Activated T-cell treated with anti-CD3 and anti-CD28 coated beads, Interleukin-2, amount 50 U/mL, for 4 hours (primary cell): Measurements from ENCODE around the gene LMX1A. TPM values are rescaled to one million over a fixed set of nuclear protein-coding genes. Genes with fewer than 3 reads are reported as not detected.

ENCODE experiments used
- ATAC-seq, 2 donors: fragments of 200-7000 bp; cut with Tn5 transposase; one replicate each; pipeline ENCODE4 v1.10.0; 2021
- DNase-seq: peaks from one replicate; pipeline ENCODE4 v3.0.0-alpha.2; 2020
- H3K27me3 Mint-ChIP-seq: one replicate; pipeline ENCODE4 v1.8.0; 2021; ENCODE audit warnings: low read depth, mixed read lengths
- H3K36me3 Mint-ChIP-seq: one replicate; pipeline ENCODE4 v1.8.0; 2022; ENCODE audit warnings: mixed read lengths; ENCODE audit not compliant: insufficient read depth
- H3K4me1 Mint-ChIP-seq: one replicate; pipeline ENCODE4 v1.8.0; 2021; ENCODE audit warnings: low read depth, mixed read lengths
- H3K4me3 Mint-ChIP-seq: one replicate; pipeline ENCODE4 v1.8.0; 2021; ENCODE audit warnings: mild to moderate bottlenecking, moderate library complexity, mixed read lengths
- H3K9me3 Mint-ChIP-seq: one replicate; pipeline ENCODE4 v1.8.0; 2021; ENCODE audit warnings: mixed read lengths
- total RNA-seq, 3 donors: library from RNA; stranded (reverse); gene quantifications; one replicate each; pipeline ENCODE4 v1.2.1, GENCODE V29; 2021

LMX1A gene
- total RNA-seq, 3 donors from 2014 or later, result not detected

DNA sequence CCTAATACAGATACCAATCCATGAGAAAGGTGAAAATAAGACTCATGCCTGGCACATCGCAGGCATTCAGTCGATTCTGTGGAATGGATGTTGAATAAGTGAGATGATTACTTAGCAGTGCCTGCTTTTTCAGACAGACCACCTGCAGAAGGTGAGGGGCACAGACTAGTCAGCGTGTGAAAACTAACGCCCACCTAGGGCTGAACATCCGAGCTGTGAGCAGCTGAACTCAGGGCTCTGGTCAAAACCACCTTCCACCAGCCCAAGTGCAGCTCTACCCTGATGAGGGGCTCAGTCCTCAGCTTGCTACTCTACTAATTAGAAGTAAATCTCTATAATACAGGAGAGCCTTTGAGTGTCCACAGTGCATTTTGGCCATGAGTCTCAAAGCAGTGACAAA lies 32.5 kb downstream of the LMX1A start:
- DNase-seq, result no peak
- H3K36me3 Mint-ChIP-seq, result no peaks in the 10 kb centered on the region
- peaks cover 5% of the 10 kb centered on the region for H3K9me3 Mint-ChIP-seq
- no peak overlapping the region for H3K4me3 Mint-ChIP-seq
- no peak for ATAC-seq
- peaks cover 24% of the 10 kb centered on the region for H3K27me3 Mint-ChIP-seq
- no peaks in the 10 kb centered on the region for H3K4me1 Mint-ChIP-seq

DNA sequence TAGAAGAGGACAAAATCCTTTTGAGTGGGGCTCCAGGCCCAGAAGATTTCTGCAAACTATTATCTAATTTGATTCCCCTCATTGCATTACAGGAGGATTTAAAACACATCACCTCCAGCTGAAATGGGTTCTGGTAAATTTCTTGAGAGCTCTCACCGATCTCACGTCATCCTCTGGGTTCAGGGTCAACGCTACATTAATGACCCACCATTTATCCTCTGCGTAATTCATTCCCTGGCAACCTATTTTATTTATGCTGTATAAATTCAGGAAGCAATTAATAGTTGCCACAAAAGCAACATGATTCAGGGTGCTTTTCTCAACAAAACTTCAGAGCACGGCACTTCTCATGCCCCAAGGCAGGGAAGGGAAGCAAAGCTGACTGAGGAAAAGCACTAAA lies 38.9 kb downstream of the LMX1A start:
- H3K27me3 Mint-ChIP-seq, result peaks cover 25% of the 10 kb centered on the region
- no peaks in the 10 kb centered on the region for H3K4me1 Mint-ChIP-seq
- H3K4me3 Mint-ChIP-seq, result no peak overlapping the region
- ATAC-seq (no peak), DNase-seq (no peak)
- H3K36me3 Mint-ChIP-seq, result no peaks in the 10 kb centered on the region
- peaks cover 5% of the 10 kb centered on the region for H3K9me3 Mint-ChIP-seq

DNA sequence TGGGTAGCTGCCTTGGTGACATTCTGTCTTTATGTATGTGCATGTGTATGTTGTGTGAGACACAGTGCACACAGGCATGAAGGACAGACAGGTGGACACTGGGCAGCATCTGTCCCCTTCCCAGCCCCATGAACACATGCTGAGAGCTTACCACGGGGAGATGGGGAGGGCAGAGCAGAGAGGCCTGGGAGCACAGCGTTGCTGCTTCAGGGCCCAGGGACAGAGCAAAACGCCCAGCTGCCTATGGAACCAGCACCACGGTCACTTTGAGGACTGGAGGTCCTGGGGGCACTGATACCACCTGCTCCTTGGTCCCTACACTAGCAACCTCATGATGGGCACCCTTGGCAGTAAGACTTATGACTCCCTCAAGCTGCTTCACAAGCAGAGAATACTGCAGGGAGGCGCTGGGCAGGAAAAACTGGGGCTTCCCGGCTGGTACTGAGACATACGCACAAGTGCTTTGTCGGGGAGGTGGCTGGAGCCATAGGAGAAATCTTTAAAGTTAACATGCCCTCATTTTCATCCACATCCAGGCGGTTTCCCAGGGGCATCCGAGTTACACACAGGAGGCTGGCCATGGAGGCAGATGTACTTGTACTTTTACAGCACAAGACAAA lies 40.3 kb downstream of the LMX1A start:
- Mint-ChIP-seq H3K36me3 (no peaks in the 10 kb centered on the region), H3K4me1 (no peaks in the 10 kb centered on the region), H3K27me3 (peaks cover 25% of the 10 kb centered on the region), H3K4me3 (no peak overlapping the region), H3K9me3 (no peaks in the 10 kb centered on the region)
- no peak for DNase-seq
- no peak for ATAC-seq

DNA sequence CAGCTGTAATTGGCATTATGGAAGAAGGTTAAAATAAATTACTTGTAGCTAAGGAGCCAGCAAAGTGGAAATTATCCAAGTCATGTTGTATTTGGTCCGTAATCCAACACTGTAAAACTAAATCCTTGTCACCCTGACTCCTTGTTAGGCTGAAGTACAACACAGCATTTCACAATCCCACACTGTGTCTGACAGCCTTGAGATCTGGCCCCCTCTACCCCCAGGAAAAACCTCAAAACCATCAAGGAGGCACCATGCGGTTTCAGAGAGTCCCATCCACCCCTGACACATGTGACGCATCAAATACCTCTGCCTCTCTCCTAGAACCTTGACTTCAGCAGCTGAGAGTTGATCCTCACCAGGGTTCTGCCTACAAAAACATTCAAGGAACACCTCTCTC lies 41.0 kb downstream of the LMX1A start:
- no peak for DNase-seq
- Mint-ChIP-seq H3K9me3 (no peaks in the 10 kb centered on the region), H3K4me1 (no peaks in the 10 kb centered on the region), H3K36me3 (no peaks in the 10 kb centered on the region), H3K4me3 (no peak overlapping the region), H3K27me3 (peaks cover 24% of the 10 kb centered on the region)
- ATAC-seq, result no peak

DNA sequence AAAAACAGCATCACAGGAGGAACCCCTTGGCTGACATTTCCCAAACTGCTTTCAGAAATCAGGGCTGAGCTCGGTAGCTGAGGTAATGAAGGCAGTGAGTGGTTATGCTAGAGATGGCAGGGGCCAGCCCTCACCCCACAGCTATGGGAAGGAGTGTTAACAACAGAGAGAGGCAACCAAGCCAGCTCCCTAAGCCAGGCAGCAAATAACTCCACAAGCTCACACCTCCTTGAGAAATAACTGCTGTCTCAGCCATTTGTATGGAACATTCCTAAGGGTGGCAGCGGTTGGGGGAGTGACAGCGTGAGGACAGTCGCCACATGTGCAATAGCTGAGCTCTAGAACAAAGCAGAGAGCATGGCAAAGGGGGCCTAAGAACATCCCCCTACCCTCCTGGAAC lies 42.6 kb downstream of the LMX1A start:
- H3K9me3 Mint-ChIP-seq, result no peaks in the 10 kb centered on the region
- ATAC-seq (no peak), DNase-seq (no peak)
- no peaks in the 10 kb centered on the region for H3K4me1 Mint-ChIP-seq
- H3K4me3 Mint-ChIP-seq, result no peak overlapping the region
- peaks cover 29% of the 10 kb centered on the region for H3K27me3 Mint-ChIP-seq
- H3K36me3 Mint-ChIP-seq, result no peaks in the 10 kb centered on the region

DNA sequence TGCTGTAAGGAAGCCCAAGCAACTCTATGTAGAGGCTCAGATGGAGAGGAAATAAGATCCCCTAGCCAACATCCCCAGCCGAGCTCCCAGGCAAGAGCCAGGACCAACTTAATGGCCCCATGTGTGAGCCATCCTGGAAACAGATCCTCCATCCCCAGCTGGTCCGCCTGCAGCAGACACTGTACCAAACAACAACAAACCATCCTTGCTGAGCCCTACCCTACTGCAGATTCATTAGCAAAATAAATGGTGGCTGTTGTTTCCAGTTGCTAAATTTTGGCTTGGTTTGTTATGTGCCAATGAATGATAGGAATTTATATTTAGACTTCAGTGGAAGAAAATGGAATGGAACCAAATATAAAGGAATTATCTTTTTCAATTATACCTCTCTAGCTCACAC lies 43.9 kb downstream of the LMX1A start:
- no peaks in the 10 kb centered on the region for H3K9me3 Mint-ChIP-seq
- ATAC-seq, result no peak
- peaks cover 21% of the 10 kb centered on the region for H3K27me3 Mint-ChIP-seq
- DNase-seq, result no peak
- no peaks in the 10 kb centered on the region for H3K4me1 Mint-ChIP-seq
- no peak overlapping the region for H3K4me3 Mint-ChIP-seq
- no peaks in the 10 kb centered on the region for H3K36me3 Mint-ChIP-seq

DNA sequence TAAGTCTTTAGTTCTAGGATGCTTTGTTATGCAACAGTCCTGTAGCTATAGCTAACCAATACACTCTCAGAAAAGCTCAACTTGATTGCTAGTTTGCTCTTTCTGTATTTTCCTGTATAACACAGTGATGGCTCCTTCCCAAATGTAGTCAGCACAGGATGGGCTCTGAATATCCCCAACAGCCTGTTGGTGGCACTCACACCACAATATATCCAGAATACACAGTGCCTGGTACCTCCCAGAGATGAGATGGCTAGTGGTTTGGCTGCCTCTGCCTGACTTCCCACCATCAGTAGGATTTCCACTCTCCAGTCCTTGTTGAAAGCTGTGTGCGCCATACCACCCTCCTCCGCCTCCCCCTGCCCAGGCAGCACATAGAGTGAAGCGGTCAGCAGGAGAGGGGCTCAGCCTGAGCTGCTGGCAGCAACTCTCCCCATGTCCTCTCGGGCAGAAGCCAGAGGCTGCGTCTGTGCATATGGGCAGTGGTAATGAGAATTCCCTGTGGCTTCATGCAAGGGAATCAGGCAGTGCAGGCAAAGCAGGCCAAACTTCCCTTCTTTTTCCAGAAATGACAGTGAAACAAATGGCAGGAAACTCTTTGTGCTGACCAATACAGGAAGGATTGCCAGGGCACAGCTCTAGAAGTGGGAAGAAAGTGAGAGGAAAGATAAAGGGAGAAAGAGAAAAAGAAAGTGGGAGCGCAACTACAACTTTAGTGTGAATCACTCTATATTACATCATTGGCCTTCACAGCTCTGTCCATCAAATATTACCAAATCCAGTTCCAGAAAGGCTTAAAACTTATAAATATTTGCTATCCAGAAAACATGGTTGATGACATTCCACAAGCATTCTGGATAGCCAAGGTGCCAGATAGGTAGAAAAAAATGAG lies 49.7 kb downstream of the LMX1A start:
- Mint-ChIP-seq H3K27me3 (peaks cover 10% of the 10 kb centered on the region), H3K36me3 (no peaks in the 10 kb centered on the region), H3K4me3 (no peak overlapping the region), H3K9me3 (no peaks in the 10 kb centered on the region), H3K4me1 (no peaks in the 10 kb centered on the region)
- DNase-seq (no peak), ATAC-seq (no peak)

DNA sequence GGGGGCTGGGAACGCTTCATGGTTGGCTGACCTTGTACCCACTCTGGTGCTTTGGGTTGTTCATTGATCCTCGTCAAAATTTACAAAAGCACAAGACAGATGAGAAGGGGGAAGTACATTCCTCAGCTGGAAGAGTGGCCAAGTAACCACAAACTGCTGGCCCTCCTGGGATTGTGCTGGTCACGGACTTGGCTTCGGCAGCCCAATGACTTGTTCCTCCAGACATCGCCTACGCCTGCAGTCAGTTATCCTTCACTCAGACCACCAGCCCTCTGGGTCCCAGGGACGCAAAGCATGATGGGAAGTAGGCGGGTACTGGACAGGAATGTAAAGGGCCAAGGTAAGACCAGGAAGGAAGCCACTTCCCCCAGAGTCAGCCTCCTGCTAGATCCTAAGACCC lies 53.1 kb downstream of the LMX1A start:
- no peaks in the 10 kb centered on the region for H3K4me1 Mint-ChIP-seq
- ATAC-seq, result no peak
- peaks cover 10% of the 10 kb centered on the region for H3K27me3 Mint-ChIP-seq
- no peaks in the 10 kb centered on the region for H3K36me3 Mint-ChIP-seq
- DNase-seq, result no peak
- no peaks in the 10 kb centered on the region for H3K9me3 Mint-ChIP-seq
- H3K4me3 Mint-ChIP-seq, result no peak overlapping the region

DNA sequence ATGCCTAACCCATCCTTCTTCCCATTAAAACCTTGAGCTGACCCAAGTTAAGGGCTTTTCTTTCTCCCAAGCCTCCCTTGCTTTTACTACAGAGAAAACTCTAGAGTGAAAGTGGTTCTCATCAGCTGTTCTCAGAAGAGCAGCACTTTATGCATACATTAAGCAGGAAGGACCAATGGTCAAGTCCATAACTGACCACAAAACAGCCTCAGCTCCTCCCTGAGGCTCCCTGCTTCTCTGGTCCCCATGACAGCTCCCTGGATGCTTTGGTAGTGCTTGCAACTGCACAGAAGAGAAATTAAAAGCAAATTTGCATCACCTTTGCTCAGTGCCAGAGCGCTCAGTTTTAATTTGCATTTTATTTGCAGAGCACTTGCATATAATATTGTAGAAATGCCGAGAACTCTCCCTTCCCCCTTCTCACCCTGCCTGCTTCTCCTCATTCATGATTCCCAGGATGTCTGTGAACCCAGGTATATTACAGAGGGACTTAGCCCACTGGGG lies 56.1 kb downstream of the LMX1A start:
- H3K9me3 Mint-ChIP-seq, result no peaks in the 10 kb centered on the region
- no peak for ATAC-seq
- H3K4me1 Mint-ChIP-seq, result no peaks in the 10 kb centered on the region
- DNase-seq, result no peak
- peaks cover 7% of the 10 kb centered on the region for H3K27me3 Mint-ChIP-seq
- no peaks in the 10 kb centered on the region for H3K36me3 Mint-ChIP-seq
- H3K4me3 Mint-ChIP-seq, result no peak overlapping the region

DNA sequence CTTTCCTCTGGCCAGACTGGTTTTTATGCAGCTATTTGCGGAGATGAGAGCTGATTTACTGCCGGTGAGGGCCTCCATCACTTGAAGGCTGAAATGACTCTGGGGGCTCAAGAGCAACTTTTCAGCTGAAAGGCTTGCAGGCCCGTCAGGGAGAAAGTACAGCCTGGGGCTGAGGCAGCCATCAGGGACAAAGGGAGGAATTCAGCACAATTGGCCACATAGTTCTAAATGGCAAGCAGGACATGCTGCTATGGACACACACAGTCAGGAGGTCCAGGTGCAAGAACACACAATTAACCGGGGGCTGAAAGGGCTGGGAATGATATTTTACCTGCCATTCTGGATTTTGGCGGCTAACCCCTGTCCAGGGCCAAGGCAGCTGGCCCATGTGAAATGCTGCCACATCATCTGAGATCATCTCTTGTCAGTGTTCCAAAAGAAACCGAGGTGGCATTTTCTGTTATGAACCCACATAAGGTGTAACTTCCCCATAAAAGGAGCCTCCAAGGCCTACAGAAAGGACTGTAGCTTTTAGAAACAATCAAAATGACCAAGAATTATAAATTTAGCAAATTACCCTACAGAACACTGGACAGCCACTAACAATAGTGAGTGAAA lies 58.2 kb downstream of the LMX1A start:
- H3K27me3 Mint-ChIP-seq, result peaks cover 7% of the 10 kb centered on the region
- H3K9me3 Mint-ChIP-seq, result no peaks in the 10 kb centered on the region
- H3K4me1 Mint-ChIP-seq, result no peaks in the 10 kb centered on the region
- no peak for DNase-seq
- no peaks in the 10 kb centered on the region for H3K36me3 Mint-ChIP-seq
- no peak overlapping the region for H3K4me3 Mint-ChIP-seq
- no peak for ATAC-seq

DNA sequence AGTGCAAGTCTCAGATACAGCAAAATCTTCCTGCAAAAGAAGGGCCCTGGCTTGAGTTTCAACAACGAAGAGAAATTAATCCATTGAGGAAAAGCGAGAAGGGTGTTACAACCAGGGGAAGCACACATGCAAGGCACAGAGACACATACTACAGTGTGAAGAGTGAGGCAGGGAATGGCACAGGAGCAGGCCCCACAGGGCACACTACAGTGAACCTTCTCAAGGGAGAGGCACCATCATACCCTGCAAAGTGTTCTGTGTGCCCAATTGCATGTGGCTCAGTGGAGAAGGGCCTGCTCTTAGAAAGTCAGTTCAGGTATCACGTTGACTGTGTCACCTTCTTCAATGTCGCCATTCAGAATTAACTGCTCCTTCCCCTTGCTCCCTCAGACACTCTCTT lies 60.3 kb downstream of the LMX1A start:
- no peaks in the 10 kb centered on the region for H3K9me3 Mint-ChIP-seq
- H3K4me1 Mint-ChIP-seq, result no peaks in the 10 kb centered on the region
- ATAC-seq (no peak), DNase-seq (no peak)
- H3K4me3 Mint-ChIP-seq, result no peak overlapping the region
- no peaks in the 10 kb centered on the region for H3K36me3 Mint-ChIP-seq
- peaks cover 2% of the 10 kb centered on the region for H3K27me3 Mint-ChIP-seq

DNA sequence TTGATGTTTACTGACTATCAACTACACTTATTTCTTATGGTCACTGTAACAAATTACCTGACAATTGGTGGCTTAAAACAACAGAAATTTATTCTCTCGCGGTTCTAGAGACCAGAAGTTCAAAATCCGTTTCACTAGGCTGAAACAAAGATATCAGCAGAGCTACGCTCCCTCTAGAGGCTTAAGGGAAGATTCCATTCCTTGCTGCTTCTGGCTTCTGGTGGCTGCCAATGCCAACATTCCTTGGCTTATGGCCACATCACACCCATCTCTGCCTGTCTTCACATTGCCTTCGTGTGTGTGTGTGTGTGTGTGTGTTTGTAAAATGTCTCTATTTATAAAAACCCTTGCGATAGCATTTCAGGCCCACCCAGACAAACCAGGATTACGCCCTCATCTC lies 66.4 kb downstream of the LMX1A start:
- Mint-ChIP-seq H3K36me3 (no peaks in the 10 kb centered on the region), H3K4me1 (no peaks in the 10 kb centered on the region), H3K27me3 (peaks cover 13% of the 10 kb centered on the region), H3K4me3 (no peak overlapping the region), H3K9me3 (peaks cover 6% of the 10 kb centered on the region)
- DNase-seq, result no peak
- no peak for ATAC-seq

DNA sequence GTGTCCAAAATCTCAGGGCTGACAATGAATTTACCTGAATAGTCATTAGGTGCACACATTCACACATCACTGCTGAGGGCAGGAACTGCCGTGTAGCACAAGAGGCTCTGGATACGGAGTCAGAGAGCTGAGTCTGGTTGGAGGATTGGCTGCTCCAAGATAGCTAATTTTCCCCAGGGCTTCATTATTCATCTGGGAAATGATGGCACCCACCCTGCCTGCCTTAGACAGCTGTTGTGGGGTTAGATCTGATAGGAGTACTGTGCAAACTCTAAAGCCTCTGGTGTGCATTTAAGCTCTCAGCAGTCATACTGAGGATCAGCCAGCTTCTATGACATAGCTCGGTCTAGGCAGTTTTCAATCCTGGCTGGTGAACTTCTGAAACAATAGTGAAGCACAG lies 67.0 kb downstream of the LMX1A start:
- H3K36me3 Mint-ChIP-seq, result no peaks in the 10 kb centered on the region
- H3K27me3 Mint-ChIP-seq, result peaks cover 13% of the 10 kb centered on the region
- DNase-seq, result no peak
- peaks cover 6% of the 10 kb centered on the region for H3K9me3 Mint-ChIP-seq
- no peak overlapping the region for H3K4me3 Mint-ChIP-seq
- no peaks in the 10 kb centered on the region for H3K4me1 Mint-ChIP-seq
- ATAC-seq, result no peak

DNA sequence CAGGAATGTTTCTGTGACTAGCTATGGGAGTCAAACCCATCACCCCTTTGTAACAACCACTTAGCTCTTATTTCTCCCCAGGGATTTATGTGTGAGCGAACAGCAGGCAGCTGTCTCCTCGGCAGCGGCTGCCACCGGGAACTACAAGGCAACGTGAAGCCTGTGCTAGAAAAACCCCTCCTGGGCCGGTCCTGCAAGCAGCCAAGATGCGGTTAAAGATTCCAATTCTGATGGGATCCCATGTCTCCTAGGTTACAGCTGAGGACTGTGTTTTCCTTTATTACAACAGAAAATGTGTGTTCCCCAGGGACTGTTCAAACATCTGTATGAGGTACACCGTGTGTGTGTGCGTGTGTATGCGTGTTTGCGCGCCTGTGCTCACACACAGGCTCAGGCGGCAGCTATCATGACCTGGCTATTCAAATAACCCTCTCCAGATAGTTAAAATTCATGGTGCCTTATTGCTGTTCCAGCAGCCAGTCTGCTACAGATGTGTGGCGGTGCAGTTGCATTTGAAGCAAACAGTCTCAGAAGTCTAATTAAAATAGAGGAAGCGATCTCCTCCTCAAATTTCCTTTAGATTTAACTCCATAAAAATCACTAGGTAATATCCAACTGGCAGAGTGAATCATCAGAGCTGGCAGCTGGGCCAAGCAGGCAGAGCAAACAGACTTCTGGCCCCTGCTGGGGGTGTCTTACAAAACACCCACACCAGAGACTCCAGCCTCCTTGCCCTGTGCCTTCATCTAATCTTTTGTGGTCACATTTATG lies 68.0 kb downstream of the LMX1A start:
- Mint-ChIP-seq H3K27me3 (peaks cover 17% of the 10 kb centered on the region), H3K4me3 (no peak overlapping the region), H3K9me3 (peaks cover 6% of the 10 kb centered on the region), H3K4me1 (no peaks in the 10 kb centered on the region), H3K36me3 (no peaks in the 10 kb centered on the region)
- ATAC-seq (no peak), DNase-seq (no peak)
